HEK293 (cell line): ENCODE data around the gene PROSER3.

Experiments
- BCL6B ChIP-seq: fragments of 450-650 bp; formaldehyde crosslinking; IDR thresholded peaks from 2 replicates; pipeline ENCODE4 v1.5.1; 2017; ENCODE audit warnings: missing biosample characterization, missing genetic modification characterization
- GFI1B ChIP-seq: fragments of 450-650 bp; formaldehyde crosslinking; IDR thresholded peaks from 2 replicates; pipeline ENCODE4 v1.5.1; 2016; ENCODE audit warnings: missing biosample characterization, missing genetic modification characterization
- KLF16 ChIP-seq: fragments of 450-650 bp; formaldehyde crosslinking; IDR thresholded peaks from 2 replicates; pipeline ENCODE4 v1.5.1; 2017; ENCODE audit warnings: missing biosample characterization, missing genetic modification characterization
- KLF17 ChIP-seq: fragments of 450-650 bp; formaldehyde crosslinking; IDR thresholded peaks from 2 replicates; pipeline ENCODE4 v1.5.1; 2016; ENCODE audit warnings: missing biosample characterization, missing genetic modification characterization
- OSR2 ChIP-seq: fragments of 450-650 bp; formaldehyde crosslinking; IDR thresholded peaks from 2 replicates; pipeline ENCODE4 v1.5.1; 2016; ENCODE audit warnings: missing biosample characterization, missing genetic modification characterization
- PBX3 ChIP-seq: sonication (generic); formaldehyde crosslinking; IDR thresholded peaks from 2 replicates; pipeline ENCODE4 v1.8.1; 2022; ENCODE audit warnings: mild to moderate bottlenecking, moderate library complexity, missing genetic modification reagents
- SP7 ChIP-seq: fragments of 450-650 bp; formaldehyde crosslinking; IDR thresholded peaks from 2 replicates; pipeline ENCODE4 v1.5.1; 2016; ENCODE audit warnings: missing biosample characterization, missing genetic modification characterization
- ZFP3 ChIP-seq: fragments of 450-650 bp; formaldehyde crosslinking; IDR thresholded peaks from 2 replicates; pipeline ENCODE4 v1.5.1; 2016; ENCODE audit warnings: low read depth, missing biosample characterization, missing genetic modification characterization
- ZFP37 ChIP-seq: fragments of 450-650 bp; formaldehyde crosslinking; IDR thresholded peaks from 2 replicates; pipeline ENCODE4 v1.5.1; 2016; ENCODE audit warnings: missing biosample characterization, missing genetic modification characterization
- ZNF114 ChIP-seq: fragments of 450-650 bp; formaldehyde crosslinking; IDR thresholded peaks from 2 replicates; pipeline ENCODE4 v1.5.0; 2017; ENCODE audit warnings: missing biosample characterization, missing genetic modification characterization
- ZNF132 ChIP-seq: fragments of 450-650 bp; formaldehyde crosslinking; IDR thresholded peaks from 2 replicates; pipeline ENCODE4 v1.5.1; 2017; ENCODE audit warnings: missing biosample characterization, missing genetic modification characterization, borderline replicate concordance
- ZNF138 ChIP-seq: fragments of 450-650 bp; formaldehyde crosslinking; IDR thresholded peaks from 2 replicates; pipeline ENCODE4 v1.5.1; 2016; ENCODE audit warnings: missing biosample characterization, missing genetic modification characterization, borderline replicate concordance
- ZNF157 ChIP-seq: fragments of 450-650 bp; formaldehyde crosslinking; IDR thresholded peaks from 2 replicates; pipeline ENCODE4 v1.5.1; 2016; ENCODE audit warnings: missing biosample characterization, missing genetic modification characterization
- ZNF169 ChIP-seq: fragments of 450-650 bp; formaldehyde crosslinking; IDR thresholded peaks from 2 replicates; pipeline ENCODE4 v1.5.1; 2016; ENCODE audit warnings: missing biosample characterization, missing genetic modification characterization
- ZNF223 ChIP-seq: fragments of 450-650 bp; formaldehyde crosslinking; IDR thresholded peaks from 2 replicates; pipeline ENCODE4 v1.5.1; 2016; ENCODE audit warnings: missing biosample characterization, missing genetic modification characterization
- ZNF274 ChIP-seq, 2 experiments: fragments of 200-500 bp in 1 of 2; fragments of 450-650 bp in 1 of 2; sonication (Bioruptor generic) in 1 of 2; formaldehyde crosslinking in 1 of 2; IDR thresholded peaks; 2 replicates each; pipeline versions ENCODE4 v1.5.1 to v1.6.1; 2014 to 2016; ENCODE audit warnings: borderline replicate concordance in 1 of 2, inconsistent platforms in 1 of 2, low read length in 1 of 2, missing biosample characterization in 1 of 2, missing genetic modification characterization in 1 of 2
- ZNF473 ChIP-seq: fragments of 450-650 bp; formaldehyde crosslinking; IDR thresholded peaks from 2 replicates; pipeline ENCODE4 v1.5.1; 2017; ENCODE audit warnings: missing biosample characterization, missing genetic modification characterization
- ZNF510 ChIP-seq: fragments of 450-650 bp; formaldehyde crosslinking; IDR thresholded peaks from 2 replicates; pipeline ENCODE4 v1.5.1; 2018; ENCODE audit warnings: mild to moderate bottlenecking, missing genetic modification characterization, missing biosample characterization; ENCODE audit not compliant: insufficient replicate concordance
- ZNF544 ChIP-seq: fragments of 450-650 bp; formaldehyde crosslinking; IDR thresholded peaks from 2 replicates; pipeline ENCODE4 v1.5.0; 2017; ENCODE audit warnings: missing biosample characterization, missing genetic modification characterization
- ZNF549 ChIP-seq: fragments of 450-650 bp; IDR thresholded peaks from 2 replicates; pipeline ENCODE4 v1.5.1; 2018; ENCODE audit warnings: missing biosample characterization, missing genetic modification characterization, mild to moderate bottlenecking, inconsistent platforms, moderate library complexity
- ZNF610 ChIP-seq: fragments of 450-650 bp; formaldehyde crosslinking; IDR thresholded peaks from 2 replicates; pipeline ENCODE4 v1.5.1; 2016; ENCODE audit warnings: missing biosample characterization, missing genetic modification characterization, borderline replicate concordance
- ZNF626 ChIP-seq: fragments of 450-650 bp; sonication (Bioruptor Pico); formaldehyde crosslinking; IDR thresholded peaks from 2 replicates; pipeline ENCODE4 v1.5.1; 2018; ENCODE audit warnings: missing biosample characterization, missing genetic modification characterization, inconsistent platforms
- ZNF692 ChIP-seq: fragments of 450-650 bp; formaldehyde crosslinking; IDR thresholded peaks from 2 replicates; pipeline ENCODE4 v1.5.1; 2016; ENCODE audit warnings: missing biosample characterization, missing genetic modification characterization
- ZNF785 ChIP-seq: fragments of 450-650 bp; formaldehyde crosslinking; IDR thresholded peaks from 2 replicates; pipeline ENCODE4 v1.5.1; 2016; ENCODE audit warnings: missing biosample characterization, missing genetic modification characterization
- TF ChIP-seq, protein P1 (sequence below): fragments of 450-650 bp; formaldehyde crosslinking; IDR thresholded peaks from 2 replicates; pipeline ENCODE4 v1.5.0; 2017; ENCODE audit warnings: missing biosample characterization, missing genetic modification characterization, borderline replicate concordance
- TF ChIP-seq, protein P2 (sequence below): fragments of 450-650 bp; IDR thresholded peaks from 2 replicates; pipeline ENCODE4 v1.5.1; 2018; ENCODE audit warnings: missing biosample characterization, mild to moderate bottlenecking, missing genetic modification characterization
- TF ChIP-seq, protein P3 (sequence below): IDR thresholded peaks from 2 replicates; pipeline ENCODE4 v1.6.1; 2011; ENCODE audit warnings: mild to moderate bottlenecking, low read depth, low read length, borderline replicate concordance

Gene PROSER3

GRCh38 chr19:35775298-35776101, 17.5 kb downstream of the PROSER3 start, which contains the start of gene ARHGAP33 (continued):
- TF ChIP-seq ZNF785 (tag by site-specific recombination) (no peak), ZNF549 (tag by site-specific recombination) (no peak), ZNF510 (no peak), GFI1B (tag by site-specific recombination) (no peak), SP7 (tag by site-specific recombination) (no peak), ZNF138 (tag by site-specific recombination) (no peak), ZNF610 (no peak), ZNF132 (tag by site-specific recombination) (no peak), BCL6B (tag by site-specific recombination) (no peak), ZNF274 (IDR thresholded peaks at IDR 0.05; ENCODE audit: low read length) (no peak), ZNF274 (tag by site-specific recombination; IDR thresholded peaks at IDR 0.05; ENCODE audit: borderline replicate concordance) (no peak), ZNF473 (tag by site-specific recombination) (no peak), KLF17 (0 out of 2 replicates have a peak, but pooled peaks have one; percentile 11), ZNF626 (tag by site-specific recombination) (no peak), ZNF157 (tag by site-specific recombination) (no peak), ZNF544 (tag by site-specific recombination) (no peak), ZNF692 (tag by site-specific recombination) (0 out of 2 replicates have a peak, but pooled peaks have one; percentile 18), ZNF169 (no peak), OSR2 (tag by site-specific recombination) (no peak), ZFP3 (tag by site-specific recombination) (no peak), ZNF114 (tag by site-specific recombination) (no peak), KLF16 (no peak), ZFP37 (tag by site-specific recombination) (no peak), PBX3 (no peak), ZNF223 (tag by site-specific recombination) (no peak)
- TF ChIP-seq, protein P1, sequence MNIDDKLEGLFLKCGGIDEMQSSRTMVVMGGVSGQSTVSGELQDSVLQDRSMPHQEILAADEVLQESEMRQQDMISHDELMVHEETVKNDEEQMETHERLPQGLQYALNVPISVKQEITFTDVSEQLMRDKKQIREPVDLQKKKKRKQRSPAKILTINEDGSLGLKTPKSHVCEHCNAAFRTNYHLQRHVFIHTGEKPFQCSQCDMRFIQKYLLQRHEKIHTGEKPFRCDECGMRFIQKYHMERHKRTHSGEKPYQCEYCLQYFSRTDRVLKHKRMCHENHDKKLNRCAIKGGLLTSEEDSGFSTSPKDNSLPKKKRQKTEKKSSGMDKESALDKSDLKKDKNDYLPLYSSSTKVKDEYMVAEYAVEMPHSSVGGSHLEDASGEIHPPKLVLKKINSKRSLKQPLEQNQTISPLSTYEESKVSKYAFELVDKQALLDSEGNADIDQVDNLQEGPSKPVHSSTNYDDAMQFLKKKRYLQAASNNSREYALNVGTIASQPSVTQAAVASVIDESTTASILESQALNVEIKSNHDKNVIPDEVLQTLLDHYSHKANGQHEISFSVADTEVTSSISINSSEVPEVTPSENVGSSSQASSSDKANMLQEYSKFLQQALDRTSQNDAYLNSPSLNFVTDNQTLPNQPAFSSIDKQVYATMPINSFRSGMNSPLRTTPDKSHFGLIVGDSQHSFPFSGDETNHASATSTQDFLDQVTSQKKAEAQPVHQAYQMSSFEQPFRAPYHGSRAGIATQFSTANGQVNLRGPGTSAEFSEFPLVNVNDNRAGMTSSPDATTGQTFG = no peak
- TF ChIP-seq, protein P2, sequence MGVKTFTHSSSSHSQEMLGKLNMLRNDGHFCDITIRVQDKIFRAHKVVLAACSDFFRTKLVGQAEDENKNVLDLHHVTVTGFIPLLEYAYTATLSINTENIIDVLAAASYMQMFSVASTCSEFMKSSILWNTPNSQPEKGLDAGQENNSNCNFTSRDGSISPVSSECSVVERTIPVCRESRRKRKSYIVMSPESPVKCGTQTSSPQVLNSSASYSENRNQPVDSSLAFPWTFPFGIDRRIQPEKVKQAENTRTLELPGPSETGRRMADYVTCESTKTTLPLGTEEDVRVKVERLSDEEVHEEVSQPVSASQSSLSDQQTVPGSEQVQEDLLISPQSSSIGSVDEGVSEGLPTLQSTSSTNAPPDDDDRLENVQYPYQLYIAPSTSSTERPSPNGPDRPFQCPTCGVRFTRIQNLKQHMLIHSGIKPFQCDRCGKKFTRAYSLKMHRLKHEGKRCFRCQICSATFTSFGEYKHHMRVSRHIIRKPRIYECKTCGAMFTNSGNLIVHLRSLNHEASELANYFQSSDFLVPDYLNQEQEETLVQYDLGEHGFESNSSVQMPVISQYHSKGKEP = no peak
- TF ChIP-seq, protein P3, sequence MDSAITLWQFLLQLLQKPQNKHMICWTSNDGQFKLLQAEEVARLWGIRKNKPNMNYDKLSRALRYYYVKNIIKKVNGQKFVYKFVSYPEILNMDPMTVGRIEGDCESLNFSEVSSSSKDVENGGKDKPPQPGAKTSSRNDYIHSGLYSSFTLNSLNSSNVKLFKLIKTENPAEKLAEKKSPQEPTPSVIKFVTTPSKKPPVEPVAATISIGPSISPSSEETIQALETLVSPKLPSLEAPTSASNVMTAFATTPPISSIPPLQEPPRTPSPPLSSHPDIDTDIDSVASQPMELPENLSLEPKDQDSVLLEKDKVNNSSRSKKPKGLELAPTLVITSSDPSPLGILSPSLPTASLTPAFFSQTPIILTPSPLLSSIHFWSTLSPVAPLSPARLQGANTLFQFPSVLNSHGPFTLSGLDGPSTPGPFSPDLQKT = no peak
